Occipital lobe (tissue), 2 donors: ENCODE measurements around the gene LSM12. TPM values are rescaled to one million over a fixed set of nuclear protein-coding genes. Genes with fewer than 3 reads are reported as not detected.
"Not testable (repeated sequence)": the region's sequence is repeated elsewhere in the genome, so short reads cannot be mapped to it uniquely, and the experiment has no call there.

Experiments used
- DNase-seq: peaks from one replicate; lab custom pipeline; 2025; lab: John Stamatoyannopoulos, UW
- total RNA-seq: library from RNA; depleted of rRNA; stranded (reverse); fragments of >200 nt; gene quantifications from one replicate; pipeline ENCODE4 v1.2.3, GENCODE V29; 2014

LSM12 gene
- 22.8 TPM for total RNA-seq

DNA sequence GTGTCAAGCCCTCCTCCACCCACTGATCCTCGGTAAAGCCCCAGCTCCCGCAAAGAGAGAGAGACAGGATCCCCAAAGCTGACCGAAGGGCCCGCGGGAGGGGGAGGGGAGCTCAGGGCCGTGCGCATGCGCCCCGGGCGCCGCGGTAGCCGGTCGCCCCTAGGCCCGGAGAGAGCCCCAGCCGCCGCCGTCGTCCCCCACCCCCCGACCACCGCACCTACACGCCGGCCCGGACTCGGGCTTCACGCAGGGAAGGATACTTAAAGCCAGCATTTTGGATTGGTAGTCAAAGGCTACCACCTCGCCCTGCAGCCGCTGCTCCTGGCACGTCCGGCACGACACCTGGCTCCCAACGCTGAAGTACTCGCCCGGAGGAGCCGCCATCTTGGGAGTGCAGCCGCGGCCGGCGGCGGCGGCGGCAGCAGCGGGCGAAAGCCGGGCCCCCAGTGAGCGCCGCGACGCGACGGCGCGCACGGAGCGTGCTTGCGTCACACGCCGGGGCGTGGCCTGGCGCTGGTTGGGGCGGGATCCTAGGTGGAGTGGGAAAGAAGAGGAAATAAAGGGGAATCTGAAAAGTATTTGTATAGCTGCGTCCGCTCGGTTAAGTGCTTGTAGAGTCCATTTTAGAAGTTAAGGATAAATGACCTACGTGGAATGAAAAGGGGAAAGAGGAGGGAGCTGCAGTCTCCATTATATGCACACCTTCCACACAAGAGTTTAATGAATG is at the start of gene LSM12:
Gene LSM12 (minus strand): TSS at position 468 of the 727 bp plus-strand sequence. CDS start 84 bp downstream, at position 384.
- DNase-seq, result peak; percentile 70

DNA sequence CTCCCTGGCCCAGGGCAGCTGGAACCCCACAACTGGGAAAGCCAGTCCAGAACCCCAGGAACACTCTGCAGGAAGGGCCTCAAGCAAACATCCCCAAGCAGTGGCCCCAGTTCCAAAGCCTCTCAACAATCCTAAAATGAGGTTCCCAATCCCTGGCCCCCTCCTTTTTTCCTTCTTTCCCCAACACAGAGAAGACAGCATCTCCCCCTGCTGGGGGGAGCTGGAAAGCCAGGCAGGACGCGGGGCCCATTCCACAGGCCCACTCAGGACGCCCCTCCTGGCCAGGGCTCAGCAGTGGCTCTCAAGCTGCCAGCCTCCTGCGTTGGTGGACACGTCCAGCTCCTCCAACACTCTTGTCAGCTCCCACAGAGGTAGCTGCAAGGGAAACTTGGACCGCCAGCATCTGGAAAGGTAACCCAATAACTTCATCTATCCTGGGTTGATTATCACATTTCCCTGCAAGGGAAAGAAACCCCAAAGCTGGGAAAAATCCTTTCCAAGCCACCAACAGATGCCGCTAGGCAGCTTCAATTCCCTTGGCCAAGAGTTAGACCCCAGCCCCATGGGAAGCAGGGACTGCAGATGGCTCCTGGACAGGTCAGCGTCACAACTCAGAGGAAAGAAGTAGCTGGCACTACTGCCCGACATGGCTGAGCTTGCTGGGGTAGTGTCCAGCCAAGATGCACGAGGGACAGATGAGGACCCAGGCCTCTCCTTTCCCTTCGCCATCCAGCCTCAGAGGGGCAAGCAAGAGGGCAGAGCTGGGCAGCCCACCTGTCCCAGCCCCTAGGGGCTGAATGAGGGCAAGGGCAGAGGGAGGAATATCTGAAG is 49.3 kb upstream of the LSM12 start:
- no peak for DNase-seq

DNA sequence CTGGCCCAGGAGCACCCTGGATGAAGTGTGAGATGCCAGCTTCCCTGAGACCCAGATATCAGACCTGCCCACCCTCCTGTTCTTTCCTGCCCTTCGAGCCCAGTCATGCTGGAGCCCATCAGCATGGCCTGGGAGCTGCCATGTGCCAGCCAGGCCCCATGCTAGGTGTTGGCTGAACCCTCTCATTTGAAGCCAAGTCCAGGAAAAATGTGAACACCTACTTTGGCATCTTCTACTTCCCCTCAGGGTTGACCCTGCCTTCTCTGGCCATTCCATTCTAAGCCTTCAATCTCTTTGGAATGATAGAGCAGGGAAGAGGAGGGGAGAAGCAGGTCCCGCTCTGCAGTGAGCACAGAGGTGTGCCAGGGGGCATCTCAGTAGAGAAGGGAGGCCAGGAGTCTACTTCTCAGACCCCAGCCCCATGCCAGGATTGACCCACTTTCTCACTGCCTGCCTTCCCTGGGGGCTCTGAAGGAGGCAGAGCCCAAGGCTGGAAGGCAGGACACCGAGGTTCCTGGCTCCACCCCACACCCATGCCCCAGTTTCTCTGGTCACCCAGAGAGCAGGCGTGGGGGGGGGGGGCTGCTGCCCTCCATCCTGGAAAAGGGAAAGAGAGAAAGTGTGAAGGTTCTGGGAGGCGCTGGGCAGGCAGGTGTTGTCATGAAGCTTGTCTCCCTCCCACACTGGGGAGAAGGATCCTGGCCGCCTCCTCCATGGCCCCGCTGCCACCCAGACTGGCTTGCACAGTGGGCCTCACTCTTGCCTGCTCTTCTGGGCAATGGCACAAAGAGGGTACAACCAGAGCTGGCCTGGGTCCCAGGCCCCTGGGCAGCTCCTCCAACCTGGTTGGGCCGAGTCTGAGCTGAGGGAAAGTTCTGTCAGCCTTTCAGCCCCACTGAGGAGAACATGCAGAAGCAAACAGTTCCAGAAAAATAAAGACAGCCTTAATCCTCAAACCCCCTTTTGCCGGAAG is 47.7 kb upstream of the LSM12 start:
- DNase-seq, result no peak

DNA sequence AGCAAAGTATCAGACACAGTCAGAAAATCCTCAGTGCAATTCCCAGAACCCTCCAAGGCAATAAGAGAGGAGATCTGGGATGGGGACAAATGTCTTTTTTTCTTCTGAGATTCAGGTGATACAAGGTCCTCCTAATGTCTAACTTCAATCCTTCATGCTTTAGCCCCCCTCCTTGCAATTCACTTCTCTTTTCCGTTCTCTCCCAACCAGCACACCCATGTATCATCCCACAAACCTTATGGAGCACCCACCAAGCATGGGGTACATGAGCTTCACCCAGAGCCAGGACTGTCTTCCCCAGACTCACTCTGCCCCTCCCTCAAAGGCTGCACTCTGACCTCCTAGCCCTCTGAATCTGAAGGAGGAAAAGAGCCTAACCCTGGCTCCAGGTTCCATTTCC is 46.9 kb upstream of the LSM12 start:
- DNase-seq, result no peak

DNA sequence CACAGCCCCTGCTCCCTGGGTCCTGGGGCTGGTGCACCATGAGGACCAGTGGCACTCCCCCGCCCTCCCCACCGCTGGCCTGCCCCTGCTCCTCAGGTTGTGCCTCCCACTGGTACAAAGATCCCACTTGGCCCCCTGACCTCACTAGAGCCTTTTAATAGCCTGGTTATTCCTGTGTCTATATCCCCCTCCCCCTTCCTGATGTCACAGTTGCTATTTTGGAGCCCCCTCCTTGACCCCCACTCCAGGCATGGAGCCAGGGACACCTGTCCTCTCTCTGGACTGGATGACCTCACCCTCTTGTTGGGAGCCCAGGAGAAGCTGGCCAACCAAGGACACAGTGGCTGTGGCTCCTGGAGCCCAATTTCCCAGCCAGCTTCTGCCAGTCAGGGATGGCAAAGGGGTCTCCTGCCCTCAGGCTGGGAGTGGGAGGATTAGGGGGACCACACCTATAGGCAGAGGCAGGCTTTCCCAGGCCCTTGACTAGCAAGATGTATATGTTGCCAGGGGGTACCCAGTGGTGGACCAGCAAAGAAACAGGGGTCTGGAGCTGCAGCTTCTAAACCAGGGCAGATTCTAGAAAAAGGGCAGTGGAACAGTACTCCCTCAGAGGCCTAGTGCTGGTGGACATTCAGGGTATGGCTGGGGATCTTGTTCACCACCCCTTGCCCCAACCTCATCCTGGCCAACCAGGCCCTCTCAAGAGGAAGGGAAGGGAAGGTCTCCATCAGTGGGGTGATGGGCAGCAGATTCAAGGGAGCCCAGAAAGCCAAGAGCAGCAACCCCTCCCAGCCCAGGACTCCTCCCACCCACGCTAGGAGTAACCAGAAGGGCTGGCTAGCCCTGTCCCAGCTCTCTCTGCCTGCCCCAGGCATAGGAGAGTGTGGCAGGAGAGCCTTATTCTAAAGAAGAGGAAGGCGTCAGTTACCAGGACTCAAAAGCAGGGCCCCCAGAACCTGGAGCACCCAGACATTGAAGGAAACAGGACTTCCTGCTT is 46.1 kb upstream of the LSM12 start:
- no peak for DNase-seq

DNA sequence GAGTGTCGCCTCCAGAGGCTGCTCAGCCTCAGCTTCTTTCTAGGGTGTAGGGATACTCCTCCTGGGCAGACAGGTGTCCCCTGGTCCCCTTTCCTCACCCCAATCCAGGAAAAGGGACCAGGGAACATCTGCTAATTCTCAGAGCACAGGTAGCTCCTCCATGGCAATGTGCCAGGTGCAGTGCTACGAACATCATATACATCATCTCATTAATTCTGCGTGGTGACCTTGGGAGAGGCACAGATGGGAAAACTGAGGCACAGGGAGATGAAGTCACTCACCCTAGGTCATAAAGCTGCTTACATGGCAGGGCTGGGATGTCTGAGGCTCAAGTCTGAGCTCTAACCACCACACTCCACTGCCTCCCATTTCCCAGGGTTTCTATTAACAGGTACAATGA is 45.3 kb upstream of the LSM12 start:
- no peak for DNase-seq

DNA sequence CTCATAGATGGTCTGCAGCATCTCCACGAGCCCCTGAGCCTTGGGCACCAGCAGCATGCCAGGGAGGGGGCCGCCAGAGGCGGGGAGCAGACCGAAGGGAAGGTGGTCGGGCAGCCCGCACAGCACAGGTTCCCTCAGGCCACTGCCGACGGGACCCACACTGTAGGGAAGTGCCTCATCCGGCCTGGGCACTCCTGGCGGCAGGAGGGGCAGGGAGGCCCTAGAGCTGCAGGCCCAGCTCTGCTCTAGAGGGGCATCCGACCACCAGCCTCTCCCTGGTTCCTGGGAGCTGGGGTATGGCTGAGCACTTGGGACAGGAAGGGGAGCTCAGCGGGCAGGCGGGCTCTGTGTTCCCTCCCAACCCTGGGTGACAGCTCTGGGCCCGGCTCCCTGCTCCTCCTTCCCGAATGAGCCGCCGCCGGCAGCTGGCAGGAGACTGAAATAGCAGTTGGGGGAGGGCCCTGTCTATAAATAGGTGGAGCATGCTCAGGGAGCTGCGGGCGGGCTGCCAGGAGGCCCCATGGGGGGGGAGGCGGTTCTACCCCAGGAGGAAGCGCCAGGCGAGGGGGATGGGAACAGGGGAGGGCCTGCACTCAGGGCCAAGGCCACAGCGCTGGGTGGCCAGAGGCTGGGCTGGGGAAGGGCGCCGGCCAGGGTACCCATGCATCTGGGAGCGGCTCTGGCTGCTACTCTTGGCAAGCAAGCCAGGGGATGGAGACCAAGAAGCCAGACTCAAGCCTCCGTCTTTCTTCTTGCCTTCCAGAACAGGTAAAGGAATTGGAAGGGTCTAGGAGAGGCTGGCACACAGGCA is 44.6 kb upstream of the LSM12 start:
- peak; percentile 97 for DNase-seq

DNA sequence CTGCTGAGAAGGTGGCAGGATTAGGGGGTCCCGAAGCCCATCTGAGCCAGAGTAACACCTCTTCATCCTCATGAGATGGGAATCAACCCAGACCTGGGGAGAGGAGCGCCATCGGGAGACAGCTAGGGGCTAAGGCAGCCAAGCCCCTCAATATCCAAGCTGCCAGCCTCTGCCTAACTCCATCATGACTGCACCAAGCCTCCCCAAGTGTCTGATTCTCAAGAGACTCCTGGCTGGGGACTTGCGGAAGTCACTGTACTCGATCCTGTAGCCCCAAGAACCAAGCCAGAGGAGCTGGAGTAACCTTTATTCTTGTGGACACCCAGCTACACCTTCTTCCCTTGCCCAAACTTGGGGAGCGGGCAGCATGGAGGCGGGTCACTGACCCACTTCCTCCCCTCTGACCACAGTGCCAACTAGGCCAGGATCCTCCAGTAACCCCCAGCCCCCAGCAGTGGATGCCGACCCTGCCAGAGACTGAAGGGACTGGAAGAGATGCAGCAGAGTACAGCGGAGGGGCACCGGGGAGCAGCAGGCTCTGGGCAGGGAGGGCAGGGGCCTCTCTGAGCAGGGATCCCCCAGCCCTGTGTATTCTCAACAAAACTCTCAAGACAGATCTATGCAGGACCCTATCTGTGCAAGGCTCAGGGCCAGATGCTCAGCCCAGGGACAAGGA is 43.7 kb upstream of the LSM12 start:
- no peak for DNase-seq

DNA sequence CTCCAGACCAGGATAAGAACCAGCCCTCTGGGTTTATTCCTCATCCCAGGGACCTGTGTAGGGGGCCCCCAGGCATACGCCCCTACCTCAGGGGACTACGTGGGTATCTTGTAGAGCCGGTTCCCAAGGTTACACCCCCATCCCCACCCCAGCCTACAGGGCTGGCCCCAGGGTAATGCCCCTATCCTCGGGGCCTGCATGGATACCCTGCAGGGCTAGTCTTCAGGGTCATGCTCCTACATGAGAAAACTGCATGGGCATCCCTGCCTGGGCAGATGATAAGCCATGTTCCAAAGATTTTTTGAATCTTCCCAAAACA is 42.8 kb upstream of the LSM12 start:
- no peak for DNase-seq

DNA sequence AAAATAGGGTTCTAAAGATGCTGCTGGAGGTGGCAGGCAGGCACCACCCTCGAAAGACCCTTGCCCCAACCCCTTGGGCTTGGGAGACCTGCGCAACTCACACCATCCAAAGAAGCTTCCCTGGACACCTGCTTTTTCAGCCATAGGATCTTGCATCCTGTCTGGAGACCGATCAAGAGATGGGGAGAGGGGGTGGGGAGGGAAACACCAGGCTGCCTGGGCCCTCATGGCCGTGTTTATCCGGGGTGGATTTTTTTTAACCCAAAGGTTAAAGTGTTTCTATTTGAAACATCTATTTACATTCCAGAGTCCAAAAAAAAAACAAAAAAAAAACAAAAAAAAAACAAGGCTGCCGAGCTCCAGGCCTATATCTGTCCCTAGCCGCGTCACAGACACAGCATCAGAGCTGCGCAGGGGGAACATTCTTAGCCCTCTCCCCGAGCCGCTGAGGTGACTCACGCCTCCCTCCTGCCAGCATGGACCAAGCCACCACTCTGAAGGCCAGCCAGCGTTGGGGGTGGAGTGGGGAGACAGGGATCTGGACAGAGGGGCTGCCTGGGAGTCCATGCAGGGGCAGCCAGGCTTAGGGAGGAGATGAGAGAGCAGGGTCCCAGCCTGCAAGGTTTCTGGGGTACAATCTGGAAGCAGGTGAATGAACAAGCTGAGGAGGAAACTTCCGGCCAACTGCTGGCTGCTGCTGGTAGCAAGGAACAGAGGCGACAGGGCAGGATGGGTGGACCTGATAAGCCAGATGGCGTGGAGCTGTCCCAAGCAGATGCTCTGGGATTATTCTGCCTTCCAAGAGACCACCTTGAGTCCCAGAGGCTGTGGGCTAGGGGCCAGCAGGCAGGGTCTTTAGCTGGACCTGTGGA is 42.2 kb upstream of the LSM12 start:
- peak; percentile 65 for DNase-seq

DNA sequence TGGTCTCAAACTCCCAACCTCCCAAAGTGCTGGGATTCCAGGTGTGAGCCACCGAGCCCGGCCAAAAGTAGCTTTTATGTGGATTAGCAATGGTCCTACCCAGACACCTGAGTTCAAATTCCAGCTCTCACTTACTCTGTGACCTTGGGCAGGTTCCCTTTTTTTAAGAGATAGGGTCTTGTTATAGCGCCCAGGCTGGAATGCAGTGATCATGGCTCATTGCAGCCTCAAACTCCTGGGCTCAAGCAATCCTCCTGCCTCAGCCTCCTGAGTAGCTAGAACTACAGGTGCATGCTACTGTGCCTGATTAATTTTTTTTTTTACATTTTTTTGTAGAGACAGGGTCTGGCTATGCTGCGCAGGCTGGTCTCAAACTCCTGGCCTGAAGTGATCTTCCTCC is 40.3 kb upstream of the LSM12 start:
- DNase-seq, result no peak

DNA sequence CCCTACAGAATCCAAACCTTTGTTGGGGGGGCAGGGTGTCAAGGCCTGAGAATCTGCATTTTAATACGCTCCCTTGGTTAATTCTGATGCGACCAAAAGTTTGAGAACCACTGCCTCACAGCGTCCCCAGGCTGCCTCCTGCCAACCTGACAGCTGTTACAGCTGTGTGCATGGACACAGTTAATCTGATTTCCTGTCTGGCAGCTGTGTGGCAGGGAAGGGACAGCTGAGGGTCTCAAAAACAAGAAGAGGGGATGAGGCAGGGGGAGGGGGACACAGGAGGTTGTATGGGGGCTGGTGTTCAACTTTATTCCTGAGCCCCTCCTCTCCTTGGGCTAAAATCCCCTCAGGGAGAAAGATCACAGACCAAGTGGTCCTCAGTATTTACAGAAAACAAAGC is 39.5 kb upstream of the LSM12 start:
- DNase-seq, result no peak

DNA sequence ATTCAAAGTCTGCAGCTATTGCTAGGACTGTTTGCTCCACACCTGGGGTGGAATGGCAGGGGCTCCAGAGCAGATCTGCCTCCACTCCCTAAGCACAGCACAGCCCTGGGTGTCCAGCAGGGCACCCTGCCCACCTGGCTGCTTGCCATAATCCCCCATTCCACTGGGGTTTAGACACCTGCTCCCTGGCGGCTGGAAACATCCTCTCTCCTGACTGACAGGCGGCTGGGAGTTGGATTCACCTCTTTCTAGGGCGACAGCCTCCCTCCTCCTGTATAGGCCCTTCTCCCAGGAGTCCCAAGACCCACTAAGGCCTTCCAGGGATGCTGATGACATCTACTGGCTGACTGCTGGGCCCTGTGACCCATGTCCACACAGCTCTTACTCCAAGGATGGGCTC is 39.0 kb upstream of the LSM12 start:
- no peak for DNase-seq

DNA sequence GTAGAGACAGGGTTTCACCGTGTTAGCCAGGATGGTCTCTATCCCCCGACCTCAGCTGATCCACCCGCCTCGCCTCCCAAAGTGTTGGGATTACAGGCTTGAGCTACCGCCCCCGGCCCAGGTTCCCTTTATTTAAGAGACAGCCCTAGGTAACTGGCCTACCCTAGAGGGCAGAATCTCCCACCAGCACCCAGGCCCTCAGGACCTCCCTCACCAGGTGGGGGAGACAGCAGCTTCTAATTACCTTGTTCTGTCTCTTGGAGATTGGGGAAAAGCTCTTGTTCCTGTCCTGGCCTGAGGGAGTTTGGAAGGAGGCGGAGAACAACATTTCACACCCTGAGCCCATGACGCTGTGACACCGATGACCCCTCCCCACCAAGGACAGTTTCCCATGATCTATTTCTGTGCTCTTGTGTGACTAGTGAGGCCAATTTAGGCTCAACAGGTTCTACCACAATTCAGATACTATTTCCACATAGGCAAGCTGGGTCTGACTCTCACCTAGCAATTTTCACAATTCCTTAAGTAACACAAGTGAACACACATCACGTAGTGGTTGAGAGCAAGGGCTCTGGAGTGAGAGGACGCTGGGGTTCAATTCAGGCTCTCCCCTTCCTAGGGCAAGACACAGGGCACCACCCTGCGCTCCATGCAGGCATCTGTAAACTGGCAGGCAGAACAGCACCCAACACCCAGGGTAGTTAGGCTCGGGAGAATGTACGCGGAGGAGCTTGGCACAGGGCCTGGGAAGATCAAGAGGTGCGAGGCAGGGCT is 36.6 kb upstream of the LSM12 start:
- no peak for DNase-seq

DNA sequence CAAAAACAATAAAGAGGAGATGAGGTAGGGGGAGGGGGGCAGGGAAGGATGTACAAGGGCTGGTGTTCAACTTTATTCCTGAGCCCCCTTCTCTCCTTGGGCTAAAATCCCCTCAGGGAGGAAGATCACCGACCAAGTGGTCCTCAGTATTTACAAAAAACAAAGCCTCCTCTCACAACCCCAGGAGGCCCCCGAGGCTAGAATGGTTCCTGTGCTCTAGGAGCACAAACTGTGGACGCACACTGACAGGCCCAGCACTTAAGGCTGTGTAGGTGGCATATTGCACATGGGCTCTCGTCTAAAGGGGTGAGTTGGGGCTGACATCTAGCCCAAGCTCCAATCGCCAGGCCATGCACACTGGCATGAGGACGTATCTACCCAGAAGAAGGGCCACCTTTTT is 35.4 kb upstream of the LSM12 start:
- DNase-seq, result not testable (repeated sequence)

DNA sequence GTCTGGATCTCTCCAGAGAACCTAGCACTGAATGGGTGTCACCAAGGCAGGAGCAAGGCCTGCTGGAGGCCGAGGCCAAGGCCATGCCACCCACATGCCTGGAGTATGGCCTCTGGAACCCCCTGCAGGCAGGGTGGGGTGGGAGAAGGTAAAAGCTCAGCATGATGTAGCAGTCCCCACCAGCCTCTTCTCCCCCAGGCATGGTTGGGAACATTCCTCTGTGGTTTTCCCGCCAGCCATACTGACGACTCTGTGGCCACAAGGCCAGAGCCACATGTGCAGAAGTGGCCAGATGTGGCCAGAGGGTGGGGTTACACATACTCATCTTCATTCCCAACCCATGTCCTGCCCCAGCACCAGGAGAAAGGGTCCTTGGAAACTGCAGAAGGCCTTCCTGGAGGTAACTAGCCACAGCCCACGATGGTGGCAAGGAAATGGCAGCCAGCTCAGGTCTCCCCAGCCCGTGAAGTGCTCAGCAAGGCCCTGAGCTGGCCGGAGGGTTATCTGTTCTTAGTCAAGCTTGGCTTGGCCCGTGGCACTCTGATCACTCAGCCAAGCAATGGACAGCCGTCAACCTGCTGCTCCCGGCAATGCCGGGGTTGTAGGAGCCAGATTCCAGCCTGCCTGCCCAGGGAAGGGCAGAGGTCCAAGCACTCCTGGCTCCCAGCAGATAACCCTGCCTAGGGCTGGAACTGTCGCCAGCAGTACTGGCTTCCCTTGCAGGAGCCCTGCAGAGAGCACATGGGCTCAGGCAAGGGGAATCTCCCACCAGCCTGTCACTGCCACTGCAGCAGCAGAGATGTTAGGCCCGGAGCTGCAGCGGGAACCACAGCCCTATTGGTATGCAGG is 30.9 kb upstream of the LSM12 start:
- DNase-seq, result no peak
